GM23338 (cell line): ENCODE results near the gene SLC66A2. TPM values are rescaled to one million over a fixed set of nuclear protein-coding genes. Genes with fewer than 3 reads are reported as not detected.

Experiments
- ATAC-seq: fragments of 200-7000 bp; cut with Tn5 transposase; 3 replicates; pipeline ENCODE4 v1.9.1; 2020
- DNase-seq: peaks from one replicate; pipeline ENCODE4 v3.0.0-alpha.2; 2015; ENCODE audit warnings: low spot score
- H2AFZ ChIP-seq: fragments of 200-600 bp; sonication (generic); 2 replicates; pipeline ENCODE4 v1.8.0; 2016; ENCODE audit warnings: antibody characterized with exemption, mild to moderate bottlenecking, moderate library complexity
- H3F3A ChIP-seq: fragments of 200-600 bp; sonication (generic); replicated peaks from 2 replicates; pipeline ENCODE4 v1.8.0; 2017; ENCODE audit warnings: antibody characterized with exemption, mixed run types, low read depth
- H3K27ac ChIP-seq: fragments of 200-600 bp; sonication (generic); 2 replicates; pipeline ENCODE4 v1.6.1; 2016; ENCODE audit warnings: low read depth
- H3K27me3 ChIP-seq: fragments of 200-600 bp; sonication (generic); 2 replicates; pipeline ENCODE4 v1.8.0; 2016; ENCODE audit warnings: mild to moderate bottlenecking, mixed run types, moderate library complexity; ENCODE audit not compliant: insufficient read depth
- H3K36me3 ChIP-seq: fragments of 200-600 bp; sonication (generic); 2 replicates; pipeline ENCODE4 v1.8.0; 2016; ENCODE audit warnings: mild to moderate bottlenecking; ENCODE audit not compliant: insufficient read depth
- H3K4me1 ChIP-seq: fragments of 200-600 bp; sonication (generic); 2 replicates; pipeline ENCODE4 v1.8.0; 2016; ENCODE audit warnings: mild to moderate bottlenecking, moderate library complexity; ENCODE audit not compliant: insufficient read depth
- H3K4me2 ChIP-seq: fragments of 200-600 bp; sonication (generic); 2 replicates; pipeline ENCODE4 v1.7.1; 2017; ENCODE audit warnings: mixed run types
- H3K4me3 ChIP-seq: fragments of 200-600 bp; sonication (generic); 2 replicates; pipeline ENCODE4 v1.6.1; 2016; ENCODE audit warnings: mixed run types
- H3K79me2 ChIP-seq: fragments of 200-600 bp; sonication (generic); replicated peaks from 2 replicates; pipeline ENCODE4 v1.8.0; 2017; ENCODE audit warnings: mild to moderate bottlenecking; ENCODE audit not compliant: insufficient read depth
- H3K9me2 ChIP-seq: fragments of 200-600 bp; sonication (generic); 2 replicates; pipeline ENCODE4 v1.8.0; 2017; ENCODE audit not compliant: insufficient read depth
- H4K20me1 ChIP-seq: fragments of 200-600 bp; sonication (generic); replicated peaks from 2 replicates; pipeline ENCODE4 v1.8.0; 2017; ENCODE audit warnings: mild to moderate bottlenecking; ENCODE audit not compliant: insufficient read depth
- H3K27ac Mint-ChIP-seq: 2 replicates; pipeline ENCODE4 v1.8.0; 2020; ENCODE audit warnings: inconsistent platforms, mild to moderate bottlenecking, moderate library complexity, mixed read lengths
- H3K27me3 Mint-ChIP-seq: 3 replicates; pipeline ENCODE4 v1.8.0; 2022; ENCODE audit warnings: low read depth, mild to moderate bottlenecking, moderate library complexity, mixed read lengths, inconsistent platforms; ENCODE audit not compliant: insufficient read depth, poor library complexity
- H3K36me3 Mint-ChIP-seq: 3 replicates; pipeline ENCODE4 v1.8.0; 2021; ENCODE audit warnings: low read depth, mild to moderate bottlenecking, inconsistent platforms, moderate library complexity, mixed read lengths
- H3K4me1 Mint-ChIP-seq: 3 replicates; pipeline ENCODE4 v1.8.0; 2020; ENCODE audit warnings: mild to moderate bottlenecking, inconsistent platforms, mixed read lengths
- H3K4me3 Mint-ChIP-seq: 3 replicates; pipeline ENCODE4 v1.8.0; 2021; ENCODE audit warnings: moderate library complexity, mild to moderate bottlenecking, inconsistent platforms, mixed read lengths
- H3K9me3 Mint-ChIP-seq: 3 replicates; pipeline ENCODE4 v1.8.0; 2020; ENCODE audit warnings: moderate library complexity, mild to moderate bottlenecking, inconsistent platforms, mixed read lengths
- CREB1 ChIP-seq: fragments of 250-450 bp; sonication (Bioruptor Pico); IDR thresholded peaks from 2 replicates; pipeline ENCODE4 v1.5.0; 2020; ENCODE audit warnings: low read depth, mild to moderate bottlenecking, moderate library complexity
- EZH2phosphoT487 ChIP-seq: fragments of 200-600 bp; sonication (generic); IDR thresholded peaks from one replicate; pipeline ENCODE4 v1.8.1; 2018; ENCODE audit warnings: antibody characterized with exemption; ENCODE audit not compliant: unreplicated experiment
- STAT1 ChIP-seq: IDR thresholded peaks from one replicate; pipeline ENCODE4 v1.6.1; 2016; ENCODE audit warnings: antibody characterized with exemption; ENCODE audit not compliant: unreplicated experiment
- ZNF114 ChIP-seq: fragments of 250-450 bp; sonication (Bioruptor Pico); IDR thresholded peaks from 2 replicates; pipeline ENCODE4 v1.5.0; 2020; ENCODE audit warnings: mild to moderate bottlenecking, moderate library complexity
- ZNF331 ChIP-seq: fragments of 250-450 bp; sonication (Bioruptor Pico); IDR thresholded peaks from 2 replicates; pipeline ENCODE4 v1.5.0; 2020; ENCODE audit warnings: low read depth, mild to moderate bottlenecking, moderate library complexity
- polyA plus RNA-seq: library from polyadenylated mRNA; unstranded; fragments of >200 nt; fragmentation: Nextera tagmentation; extraction: Ambion mirVana; gene quantifications from 2 replicates; pipeline ENCODE4 v1.2.1, GENCODE V29; 2016
- total RNA-seq: library from RNA; depleted of rRNA; stranded (reverse); fragments of >200 nt; shearing (Covaris generic); gene quantifications from 2 replicates; pipeline ENCODE4 v1.2.3, GENCODE V29; 2014
- TF ChIP-seq, protein P1 (sequence below): IDR thresholded peaks from one replicate; pipeline ENCODE4 v1.6.1; 2018; ENCODE audit warnings: antibody characterized with exemption; ENCODE audit not compliant: unreplicated experiment
- TF ChIP-seq, protein P2 (sequence below): IDR thresholded peaks from 2 replicates; pipeline ENCODE4 v1.6.1; 2016; ENCODE audit warnings: antibody characterized with exemption
- TF ChIP-seq, protein P3 (sequence below), 2 experiments: fragments of 200-600 bp in 1 of 2; sonication (generic) in 1 of 2; conservative IDR thresholded peaks; 2 replicates each; pipeline versions ENCODE4 v1.5.1 to v1.6.1; 2016 to 2017; ENCODE audit warnings: antibody characterized with exemption in 2 of 2, low read depth in 2 of 2, mild to moderate bottlenecking in 2 of 2, moderate library complexity in 1 of 2
- TF ChIP-seq, protein P4 (sequence below): fragments of 250-450 bp; sonication (Bioruptor Pico); IDR thresholded peaks from 2 replicates; pipeline ENCODE4 v1.5.0; 2020; ENCODE audit warnings: mild to moderate bottlenecking, moderate library complexity

SLC66A2 gene
- total and polyA plus RNA-seq, 2 experiments from 2014 or later = 4.0 to 18.1 TPM

DNA sequence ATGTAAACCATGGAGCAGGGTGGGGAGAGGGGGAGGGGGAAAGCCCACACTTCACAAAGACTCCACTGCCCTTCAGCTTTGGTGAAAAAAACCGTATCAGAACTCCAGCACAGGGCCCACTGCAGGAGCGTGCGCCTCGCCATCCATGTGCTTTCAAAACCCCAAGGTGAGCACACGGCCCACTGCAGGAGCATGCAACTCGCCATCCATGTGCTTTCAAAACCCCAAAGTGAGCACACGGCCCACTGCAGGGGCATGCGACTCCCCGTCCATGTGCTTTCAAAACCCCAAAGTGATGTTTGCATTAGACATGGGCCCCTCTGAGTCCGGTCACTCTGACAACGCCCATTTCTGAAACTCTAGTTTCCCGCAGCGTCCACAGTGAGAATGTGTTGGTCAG is 29.1 kb upstream of the SLC66A2 start:
- peaks cover 56% of the 10 kb centered on the region for H4K20me1 ChIP-seq
- DNase-seq = no peak
- H3K27me3 Mint-ChIP-seq = no peaks in the 10 kb centered on the region
- TF ChIP-seq, protein P1, sequence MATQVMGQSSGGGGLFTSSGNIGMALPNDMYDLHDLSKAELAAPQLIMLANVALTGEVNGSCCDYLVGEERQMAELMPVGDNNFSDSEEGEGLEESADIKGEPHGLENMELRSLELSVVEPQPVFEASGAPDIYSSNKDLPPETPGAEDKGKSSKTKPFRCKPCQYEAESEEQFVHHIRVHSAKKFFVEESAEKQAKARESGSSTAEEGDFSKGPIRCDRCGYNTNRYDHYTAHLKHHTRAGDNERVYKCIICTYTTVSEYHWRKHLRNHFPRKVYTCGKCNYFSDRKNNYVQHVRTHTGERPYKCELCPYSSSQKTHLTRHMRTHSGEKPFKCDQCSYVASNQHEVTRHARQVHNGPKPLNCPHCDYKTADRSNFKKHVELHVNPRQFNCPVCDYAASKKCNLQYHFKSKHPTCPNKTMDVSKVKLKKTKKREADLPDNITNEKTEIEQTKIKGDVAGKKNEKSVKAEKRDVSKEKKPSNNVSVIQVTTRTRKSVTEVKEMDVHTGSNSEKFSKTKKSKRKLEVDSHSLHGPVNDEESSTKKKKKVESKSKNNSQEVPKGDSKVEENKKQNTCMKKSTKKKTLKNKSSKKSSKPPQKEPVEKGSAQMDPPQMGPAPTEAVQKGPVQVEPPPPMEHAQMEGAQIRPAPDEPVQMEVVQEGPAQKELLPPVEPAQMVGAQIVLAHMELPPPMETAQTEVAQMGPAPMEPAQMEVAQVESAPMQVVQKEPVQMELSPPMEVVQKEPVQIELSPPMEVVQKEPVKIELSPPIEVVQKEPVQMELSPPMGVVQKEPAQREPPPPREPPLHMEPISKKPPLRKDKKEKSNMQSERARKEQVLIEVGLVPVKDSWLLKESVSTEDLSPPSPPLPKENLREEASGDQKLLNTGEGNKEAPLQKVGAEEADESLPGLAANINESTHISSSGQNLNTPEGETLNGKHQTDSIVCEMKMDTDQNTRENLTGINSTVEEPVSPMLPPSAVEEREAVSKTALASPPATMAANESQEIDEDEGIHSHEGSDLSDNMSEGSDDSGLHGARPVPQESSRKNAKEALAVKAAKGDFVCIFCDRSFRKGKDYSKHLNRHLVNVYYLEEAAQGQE = no peak
- TF ChIP-seq, protein P2, sequence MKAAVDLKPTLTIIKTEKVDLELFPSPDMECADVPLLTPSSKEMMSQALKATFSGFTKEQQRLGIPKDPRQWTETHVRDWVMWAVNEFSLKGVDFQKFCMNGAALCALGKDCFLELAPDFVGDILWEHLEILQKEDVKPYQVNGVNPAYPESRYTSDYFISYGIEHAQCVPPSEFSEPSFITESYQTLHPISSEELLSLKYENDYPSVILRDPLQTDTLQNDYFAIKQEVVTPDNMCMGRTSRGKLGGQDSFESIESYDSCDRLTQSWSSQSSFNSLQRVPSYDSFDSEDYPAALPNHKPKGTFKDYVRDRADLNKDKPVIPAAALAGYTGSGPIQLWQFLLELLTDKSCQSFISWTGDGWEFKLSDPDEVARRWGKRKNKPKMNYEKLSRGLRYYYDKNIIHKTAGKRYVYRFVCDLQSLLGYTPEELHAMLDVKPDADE = no peak
- TF ChIP-seq STAT1 (no peak), ZNF114 (CRISPR knock-in tag) (no peak), CREB1 (CRISPR knock-in tag) (no peak), EZH2phosphoT487 (no peak), ZNF331 (CRISPR knock-in tag) (no peak)
- TF ChIP-seq, protein P3, sequence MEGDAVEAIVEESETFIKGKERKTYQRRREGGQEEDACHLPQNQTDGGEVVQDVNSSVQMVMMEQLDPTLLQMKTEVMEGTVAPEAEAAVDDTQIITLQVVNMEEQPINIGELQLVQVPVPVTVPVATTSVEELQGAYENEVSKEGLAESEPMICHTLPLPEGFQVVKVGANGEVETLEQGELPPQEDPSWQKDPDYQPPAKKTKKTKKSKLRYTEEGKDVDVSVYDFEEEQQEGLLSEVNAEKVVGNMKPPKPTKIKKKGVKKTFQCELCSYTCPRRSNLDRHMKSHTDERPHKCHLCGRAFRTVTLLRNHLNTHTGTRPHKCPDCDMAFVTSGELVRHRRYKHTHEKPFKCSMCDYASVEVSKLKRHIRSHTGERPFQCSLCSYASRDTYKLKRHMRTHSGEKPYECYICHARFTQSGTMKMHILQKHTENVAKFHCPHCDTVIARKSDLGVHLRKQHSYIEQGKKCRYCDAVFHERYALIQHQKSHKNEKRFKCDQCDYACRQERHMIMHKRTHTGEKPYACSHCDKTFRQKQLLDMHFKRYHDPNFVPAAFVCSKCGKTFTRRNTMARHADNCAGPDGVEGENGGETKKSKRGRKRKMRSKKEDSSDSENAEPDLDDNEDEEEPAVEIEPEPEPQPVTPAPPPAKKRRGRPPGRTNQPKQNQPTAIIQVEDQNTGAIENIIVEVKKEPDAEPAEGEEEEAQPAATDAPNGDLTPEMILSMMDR (conservative IDR thresholded peaks at IDR 0.05; ENCODE audit: low read depth in 2 of 2) = no peak
- TF ChIP-seq, protein P4, sequence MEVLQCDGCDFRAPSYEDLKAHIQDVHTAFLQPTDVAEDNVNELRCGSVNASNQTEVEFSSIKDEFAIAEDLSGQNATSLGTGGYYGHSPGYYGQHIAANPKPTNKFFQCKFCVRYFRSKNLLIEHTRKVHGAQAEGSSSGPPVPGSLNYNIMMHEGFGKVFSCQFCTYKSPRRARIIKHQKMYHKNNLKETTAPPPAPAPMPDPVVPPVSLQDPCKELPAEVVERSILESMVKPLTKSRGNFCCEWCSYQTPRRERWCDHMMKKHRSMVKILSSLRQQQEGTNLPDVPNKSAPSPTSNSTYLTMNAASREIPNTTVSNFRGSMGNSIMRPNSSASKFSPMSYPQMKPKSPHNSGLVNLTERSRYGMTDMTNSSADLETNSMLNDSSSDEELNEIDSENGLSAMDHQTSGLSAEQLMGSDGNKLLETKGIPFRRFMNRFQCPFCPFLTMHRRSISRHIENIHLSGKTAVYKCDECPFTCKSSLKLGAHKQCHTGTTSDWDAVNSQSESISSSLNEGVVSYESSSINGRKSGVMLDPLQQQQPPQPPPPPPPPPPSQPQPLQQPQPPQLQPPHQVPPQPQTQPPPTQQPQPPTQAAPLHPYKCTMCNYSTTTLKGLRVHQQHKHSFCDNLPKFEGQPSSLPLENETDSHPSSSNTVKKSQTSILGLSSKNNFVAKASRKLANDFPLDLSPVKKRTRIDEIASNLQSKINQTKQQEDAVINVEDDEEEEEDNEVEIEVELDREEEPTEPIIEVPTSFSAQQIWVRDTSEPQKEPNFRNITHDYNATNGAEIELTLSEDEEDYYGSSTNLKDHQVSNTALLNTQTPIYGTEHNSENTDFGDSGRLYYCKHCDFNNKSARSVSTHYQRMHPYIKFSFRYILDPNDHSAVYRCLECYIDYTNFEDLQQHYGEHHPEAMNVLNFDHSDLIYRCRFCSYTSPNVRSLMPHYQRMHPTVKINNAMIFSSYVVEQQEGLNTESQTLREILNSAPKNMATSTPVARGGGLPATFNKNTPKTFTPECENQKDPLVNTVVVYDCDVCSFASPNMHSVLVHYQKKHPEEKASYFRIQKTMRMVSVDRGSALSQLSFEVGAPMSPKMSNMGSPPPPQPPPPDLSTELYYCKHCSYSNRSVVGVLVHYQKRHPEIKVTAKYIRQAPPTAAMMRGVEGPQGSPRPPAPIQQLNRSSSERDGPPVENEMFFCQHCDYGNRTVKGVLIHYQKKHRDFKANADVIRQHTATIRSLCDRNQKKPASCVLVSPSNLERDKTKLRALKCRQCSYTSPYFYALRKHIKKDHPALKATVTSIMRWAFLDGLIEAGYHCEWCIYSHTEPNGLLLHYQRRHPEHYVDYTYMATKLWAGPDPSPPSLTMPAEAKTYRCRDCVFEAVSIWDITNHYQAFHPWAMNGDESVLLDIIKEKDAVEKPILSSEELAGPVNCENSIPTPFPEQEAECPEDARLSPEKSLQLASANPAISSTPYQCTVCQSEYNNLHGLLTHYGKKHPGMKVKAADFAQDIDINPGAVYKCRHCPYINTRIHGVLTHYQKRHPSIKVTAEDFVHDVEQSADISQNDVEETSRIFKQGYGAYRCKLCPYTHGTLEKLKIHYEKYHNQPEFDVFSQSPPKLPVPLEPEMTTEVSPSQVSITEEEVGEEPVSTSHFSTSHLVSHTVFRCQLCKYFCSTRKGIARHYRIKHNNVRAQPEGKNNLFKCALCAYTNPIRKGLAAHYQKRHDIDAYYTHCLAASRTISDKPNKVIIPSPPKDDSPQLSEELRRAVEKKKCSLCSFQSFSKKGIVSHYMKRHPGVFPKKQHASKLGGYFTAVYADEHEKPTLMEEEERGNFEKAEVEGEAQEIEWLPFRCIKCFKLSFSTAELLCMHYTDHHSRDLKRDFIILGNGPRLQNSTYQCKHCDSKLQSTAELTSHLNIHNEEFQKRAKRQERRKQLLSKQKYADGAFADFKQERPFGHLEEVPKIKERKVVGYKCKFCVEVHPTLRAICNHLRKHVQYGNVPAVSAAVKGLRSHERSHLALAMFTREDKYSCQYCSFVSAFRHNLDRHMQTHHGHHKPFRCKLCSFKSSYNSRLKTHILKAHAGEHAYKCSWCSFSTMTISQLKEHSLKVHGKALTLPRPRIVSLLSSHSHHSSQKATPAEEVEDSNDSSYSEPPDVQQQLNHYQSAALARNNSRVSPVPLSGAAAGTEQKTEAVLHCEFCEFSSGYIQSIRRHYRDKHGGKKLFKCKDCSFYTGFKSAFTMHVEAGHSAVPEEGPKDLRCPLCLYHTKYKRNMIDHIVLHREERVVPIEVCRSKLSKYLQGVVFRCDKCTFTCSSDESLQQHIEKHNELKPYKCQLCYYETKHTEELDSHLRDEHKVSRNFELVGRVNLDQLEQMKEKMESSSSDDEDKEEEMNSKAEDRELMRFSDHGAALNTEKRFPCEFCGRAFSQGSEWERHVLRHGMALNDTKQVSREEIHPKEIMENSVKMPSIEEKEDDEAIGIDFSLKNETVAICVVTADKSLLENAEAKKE = no peak
- no peak overlapping the region; the same call in 2 of the 3 replicates for H3K4me3 Mint-ChIP-seq
- no peaks in the 10 kb centered on the region; the same call in 1 of the 2 replicates for H3K4me1 ChIP-seq
- no peak overlapping the region for H3K4me2 ChIP-seq
- no peaks in the 10 kb centered on the region for H3K9me3 Mint-ChIP-seq
- no peaks in the 10 kb centered on the region for H3K27me3 ChIP-seq
- H3K27ac Mint-ChIP-seq = no peak overlapping the region
- H2AFZ ChIP-seq = no peak overlapping the region
- H3K79me2 ChIP-seq = peaks cover 100% of the 10 kb centered on the region
- no peaks in the 10 kb centered on the region for H3K9me2 ChIP-seq
- H3K4me1 Mint-ChIP-seq = peaks cover 15% of the 10 kb centered on the region
- H3K27ac ChIP-seq = no peak overlapping the region
- peaks cover 41% of the 10 kb centered on the region for H3K36me3 Mint-ChIP-seq
- no peak for ATAC-seq
- no peak overlapping the region for H3K4me3 ChIP-seq
- H3F3A ChIP-seq = no peaks in the 10 kb centered on the region
- H3K36me3 ChIP-seq = no peaks in the 10 kb centered on the region
